Ovary (tissue), 9 donors: ENCODE data around the gene ADPGK. TPM values are rescaled to one million over a fixed set of nuclear protein-coding genes. Genes with fewer than 3 reads are reported as not detected.
A peak's percentile ranks its signal among the peaks of the same experiment; 100 is the strongest.

Source experiments
- DNase-seq, 5 donors: peaks; one replicate each; pipeline ENCODE4 v3.0.0-alpha.2; 2019 to 2020
- H3K27ac ChIP-seq, 2 donors: fragments of 200-600 bp; one replicate each; pipeline versions ENCODE4 v1.5.1 to v1.8.0; 2019 to 2022
- H3K27me3 ChIP-seq: fragments of 200-600 bp; one replicate; pipeline ENCODE4 v1.8.0; 2022
- H3K36me3 ChIP-seq: fragments of 200-600 bp; sonication (generic); one replicate; pipeline ENCODE4 v1.5.1; 2019
- H3K4me1 ChIP-seq: one replicate; pipeline ENCODE4 v1.8.1; 2013; ENCODE audit warnings: mild to moderate bottlenecking, moderate library complexity; ENCODE audit not compliant: insufficient read depth
- H3K4me3 ChIP-seq: fragments of 200-600 bp; sonication (generic); one replicate; pipeline ENCODE4 v1.5.1; 2017
- H3K9me3 ChIP-seq, 2 donors: fragments of 200-600 bp in 1 of 2; sonication (generic) in 1 of 2; one replicate each; pipeline versions ENCODE4 v1.5.1 to v1.8.1; 2013 to 2019; ENCODE audit warnings: mild to moderate bottlenecking in 1 of 2, moderate library complexity in 1 of 2
- EP300 ChIP-seq: sonication (generic); formaldehyde crosslinking; IDR thresholded peaks from one replicate; pipeline ENCODE4 v1.6.1; 2017; ENCODE audit warnings: antibody characterized with exemption
- POLR2A ChIP-seq: fragments of 450-650 bp; IDR thresholded peaks from one replicate; pipeline ENCODE4 v1.6.1; 2017; ENCODE audit warnings: antibody characterized with exemption, mild to moderate bottlenecking, moderate library complexity
- whole genome bisulfite sequencing, 3 donors: extraction: QIAGEN DNeasy Blood & Tissue Kit in 1 of 3; methylation state at CpG; one replicate each; pipeline versions ENCODE4 v1.1.5 to v1.1.7; 2013 to 2017; 5-methylcytosine and 5-hydroxymethylcytosine counted together
- intact Hi-C, 4 donors: fragments of 100-400 bp; cut with DNase I; formaldehyde crosslinking; loops; one replicate each; pipeline versions ENCODE4 v1.11.0 to v1.15.1; 2022 to 2023
- polyA plus RNA-seq, 2 donors: library from polyadenylated mRNA; stranded (reverse); fragments of 200-250 nt in 1 of 2; fragments of 350-450 nt in 1 of 2; fragmentation: Illumina TruSeq in 1 of 2; extraction: RNeasy Lipid Tissue Mini Kit (QIAGEN cat#74804) in 1 of 2; gene quantifications; one replicate each; pipeline ENCODE4 v1.2.3, GENCODE V29; 2013 to 2014
- total RNA-seq, 7 donors: library from RNA; depleted of rRNA in 2 of 7; stranded (reverse); fragments of >200 nt in 2 of 7; fragmentation: NEBNext Ultra II Directional in 3 of 7; extraction: Animal tissue kit (Norgen Biotek cat#: 25700) in 3 of 7; gene quantifications; one replicate each; pipeline versions ENCODE4 v1.1.0 to v1.2.4, GENCODE V29; 2016 to 2023
- TF ChIP-seq, protein P1 (sequence below), 3 donors: fragments of 450-650 bp in 2 of 3; fragments of 200-600 bp in 1 of 3; IDR thresholded peaks; one replicate each; pipeline versions ENCODE4 v1.5.1 to v1.8.0; 2016 to 2022; ENCODE audit warnings: antibody characterized with exemption in 3 of 3, mild to moderate bottlenecking in 1 of 3
- donor health status: DM: no; HTN: no; CAD: no; lungs with moderate emphysema.
- donor health status: DM: no; HTN: no; CAD: no.
- donor health status: Bipolar disorder and iron deficiency.
- donor health status: DM: yes; HTN: yes; CAD: no.
- donor health status: DM: no; HTN: no; CAD: no.
- donor health status: DM: yes; HTN: yes; CAD: no.

Gene ADPGK
- total and polyA plus RNA-seq, 9 donors = 20.3 to 46.1 (median 28.1) TPM

- peaks cover 8% of the 10 kb centered on the region for H3K4me1 ChIP-seq
- intact Hi-C loops = loop anchor here (2.0 to 10.0 kb wide), 5 partner anchors 257 to 287 kb away; partner anchors contain the start of gene NEO1 (in 1 of the 4)
- TF ChIP-seq POLR2A (no peak), EP300 (no peak)
- TF ChIP-seq, protein P1, sequence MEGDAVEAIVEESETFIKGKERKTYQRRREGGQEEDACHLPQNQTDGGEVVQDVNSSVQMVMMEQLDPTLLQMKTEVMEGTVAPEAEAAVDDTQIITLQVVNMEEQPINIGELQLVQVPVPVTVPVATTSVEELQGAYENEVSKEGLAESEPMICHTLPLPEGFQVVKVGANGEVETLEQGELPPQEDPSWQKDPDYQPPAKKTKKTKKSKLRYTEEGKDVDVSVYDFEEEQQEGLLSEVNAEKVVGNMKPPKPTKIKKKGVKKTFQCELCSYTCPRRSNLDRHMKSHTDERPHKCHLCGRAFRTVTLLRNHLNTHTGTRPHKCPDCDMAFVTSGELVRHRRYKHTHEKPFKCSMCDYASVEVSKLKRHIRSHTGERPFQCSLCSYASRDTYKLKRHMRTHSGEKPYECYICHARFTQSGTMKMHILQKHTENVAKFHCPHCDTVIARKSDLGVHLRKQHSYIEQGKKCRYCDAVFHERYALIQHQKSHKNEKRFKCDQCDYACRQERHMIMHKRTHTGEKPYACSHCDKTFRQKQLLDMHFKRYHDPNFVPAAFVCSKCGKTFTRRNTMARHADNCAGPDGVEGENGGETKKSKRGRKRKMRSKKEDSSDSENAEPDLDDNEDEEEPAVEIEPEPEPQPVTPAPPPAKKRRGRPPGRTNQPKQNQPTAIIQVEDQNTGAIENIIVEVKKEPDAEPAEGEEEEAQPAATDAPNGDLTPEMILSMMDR (IDR thresholded peaks at IDR 0.05) = no peak
- H3K27ac ChIP-seq = no peak overlapping the region
- H3K27me3 ChIP-seq = no peaks in the 10 kb centered on the region
- H3K4me3 ChIP-seq = no peak overlapping the region
- H3K9me3 ChIP-seq = no peaks in the 10 kb centered on the region
- no peaks in the 10 kb centered on the region for H3K36me3 ChIP-seq
- WGBS, 3 donors = 82 to 92% (median 84%) methylated on average over 6 of the region's 6 CpGs
- no peak for DNase-seq
Measured at GRCh38 chr15:72797834-72798233, 14.3 kb upstream of the ADPGK start.

- peaks cover 8% of the 10 kb centered on the region for H3K4me1 ChIP-seq
- TF ChIP-seq POLR2A = no peak
- peak overlapping the region; percentile 31 for H3K4me3 ChIP-seq
- intact Hi-C loops = loop anchor here (2.0 to 10.0 kb wide), 5 partner anchors 257 to 287 kb away; partner anchors contain the start of gene NEO1 (in 1 of the 4)
- DNase-seq = no peak
- no peaks in the 10 kb centered on the region for H3K9me3 ChIP-seq
- H3K27me3 ChIP-seq = no peaks in the 10 kb centered on the region
- H3K36me3 ChIP-seq = no peaks in the 10 kb centered on the region
- no peak overlapping the region for H3K27ac ChIP-seq
- 13 to 19% (median 19%) methylated on average over 12 of the region's 12 CpGs for WGBS, 3 donors
Measured at GRCh38 chr15:72797338-72797689, 13.8 kb upstream of the ADPGK start.

DNA sequence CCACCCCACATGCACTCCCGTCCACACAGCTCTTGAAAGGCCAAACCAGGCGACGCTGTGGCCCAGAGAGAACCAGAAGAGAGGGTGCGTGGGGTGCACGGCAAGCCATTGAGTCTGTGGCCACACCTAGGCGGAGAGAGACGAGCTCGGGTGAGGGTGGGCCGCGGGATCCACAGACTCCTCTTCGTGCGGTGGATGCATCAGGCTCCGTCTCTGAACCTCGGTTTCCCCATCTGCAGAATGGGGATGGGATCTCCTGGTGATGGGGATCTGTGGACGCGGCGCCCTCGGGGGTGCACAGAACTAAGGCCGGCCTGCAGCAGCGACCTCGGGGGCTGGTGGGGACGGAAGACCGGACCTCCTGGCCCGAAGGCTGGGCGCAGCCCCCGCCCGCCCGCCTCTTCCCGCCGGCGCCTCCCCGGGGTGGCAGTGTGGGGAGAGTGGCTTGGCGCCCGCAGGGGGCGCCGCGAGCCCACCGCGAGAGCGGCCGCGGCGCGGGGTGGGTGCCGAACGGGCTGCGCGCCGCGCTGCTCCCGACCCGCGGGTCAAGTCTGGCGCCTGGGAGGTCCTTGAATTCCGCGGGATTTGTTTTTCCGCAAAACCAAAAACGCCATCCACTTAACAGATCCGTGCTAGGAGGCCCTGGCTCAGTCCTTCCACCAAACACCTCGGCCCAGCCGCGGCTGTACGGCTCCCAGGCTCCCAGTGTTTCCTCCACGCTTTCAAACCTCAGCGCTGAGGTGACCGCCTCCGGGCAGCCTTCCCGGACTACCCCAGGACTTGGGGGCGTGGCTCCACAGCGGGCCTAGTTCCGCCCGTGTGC is 13.2 kb upstream of the ADPGK start:
- H3K27me3 ChIP-seq = no peaks in the 10 kb centered on the region
- TF ChIP-seq, protein P1 (IDR thresholded peaks at IDR 0.05) = peak in 2 of 3 donors; percentile 57 to 66
- TF ChIP-seq POLR2A = no peak
- TF ChIP-seq EP300 = no peak
- intact Hi-C loops = loop anchor here (2.0 to 10.0 kb wide), 5 partner anchors 258 to 288 kb away; partner anchors contain the start of gene NEO1 (in 1 of the 4)
- peaks cover 8% of the 10 kb centered on the region for H3K4me1 ChIP-seq
- WGBS, 3 donors = 4 to 10% (median 6%) methylated on average over 49 to 72 of the region's 72 CpGs
- H3K27ac ChIP-seq = no peak overlapping the region
- H3K4me3 ChIP-seq = peak overlapping the region; percentile 31
- H3K36me3 ChIP-seq = no peaks in the 10 kb centered on the region
- DNase-seq = peak; percentile 25 to 67 (median 48)
- H3K9me3 ChIP-seq = no peaks in the 10 kb centered on the region

DNA sequence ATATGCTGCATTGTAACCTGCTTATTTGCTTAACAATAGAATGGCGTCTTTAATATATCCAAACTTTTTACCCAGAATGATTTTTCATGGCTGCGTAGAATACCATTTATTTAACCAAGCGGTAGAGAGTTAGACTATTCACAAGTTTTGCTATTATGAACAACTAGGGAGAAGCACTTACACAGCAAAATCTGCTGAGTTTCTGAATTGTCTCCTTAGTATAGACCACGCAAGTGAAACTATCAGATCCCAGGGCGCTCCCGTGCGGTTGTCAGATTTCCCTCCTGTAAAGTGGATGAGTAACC is 12.6 kb upstream of the ADPGK start:
- no peak for DNase-seq
- Histone ChIP-seq H3K4me3 (peak overlapping the region; percentile 31), H3K9me3 (no peaks in the 10 kb centered on the region), H3K27me3 (no peaks in the 10 kb centered on the region), H3K4me1 (peaks cover 8% of the 10 kb centered on the region), H3K27ac (no peak overlapping the region), H3K36me3 (no peaks in the 10 kb centered on the region)
- TF ChIP-seq EP300 (no peak), POLR2A (no peak)
- TF ChIP-seq, protein P1 (IDR thresholded peaks at IDR 0.05) = no peak
- intact Hi-C loops = loop anchor here (2.0 to 10.0 kb wide), 5 partner anchors 259 to 289 kb away; partner anchors contain the start of gene NEO1 (in 1 of the 4)
- 71 to 77% (median 76%) methylated on average over 7 of the region's 7 CpGs for WGBS, 3 donors
